ENCODE measurements around the gene UGT1A8.

Gene UGT1A8

DNA sequence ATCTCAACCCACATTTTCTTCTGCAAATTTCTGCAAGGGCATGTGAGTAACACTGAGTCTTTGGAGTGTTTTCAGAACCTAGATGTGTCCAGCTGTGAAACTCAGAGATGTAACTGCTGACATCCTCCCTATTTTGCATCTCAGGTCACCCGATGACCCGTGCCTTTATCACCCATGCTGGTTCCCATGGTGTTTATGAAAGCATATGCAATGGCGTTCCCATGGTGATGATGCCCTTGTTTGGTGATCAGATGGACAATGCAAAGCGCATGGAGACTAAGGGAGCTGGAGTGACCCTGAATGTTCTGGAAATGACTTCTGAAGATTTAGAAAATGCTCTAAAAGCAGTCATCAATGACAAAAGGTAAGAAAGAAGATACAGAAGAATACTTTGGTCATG lies 150.6 kb downstream of the UGT1A8 start:
- DNase-seq (ENCODE audit: low spot score): no peak

GRCh38 chr2:233769260-233769659 lies 151.8 kb downstream of the UGT1A8 start:
- DNase-seq (ENCODE audit: low spot score): no peak

DNA sequence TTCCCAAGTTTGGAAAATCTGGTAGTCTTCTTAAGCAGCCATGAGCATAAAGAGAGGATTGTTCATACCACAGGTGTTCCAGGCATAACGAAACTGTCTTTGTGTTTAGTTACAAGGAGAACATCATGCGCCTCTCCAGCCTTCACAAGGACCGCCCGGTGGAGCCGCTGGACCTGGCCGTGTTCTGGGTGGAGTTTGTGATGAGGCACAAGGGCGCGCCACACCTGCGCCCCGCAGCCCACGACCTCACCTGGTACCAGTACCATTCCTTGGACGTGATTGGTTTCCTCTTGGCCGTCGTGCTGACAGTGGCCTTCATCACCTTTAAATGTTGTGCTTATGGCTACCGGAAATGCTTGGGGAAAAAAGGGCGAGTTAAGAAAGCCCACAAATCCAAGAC lies 154.7 kb downstream of the UGT1A8 start:
- no peak for DNase-seq (ENCODE audit: low spot score)

- no peak for DNase-seq (ENCODE audit: low spot score)
Measured at GRCh38 chr2:233772583-233772982, 155.2 kb downstream of the UGT1A8 start.

DNA sequence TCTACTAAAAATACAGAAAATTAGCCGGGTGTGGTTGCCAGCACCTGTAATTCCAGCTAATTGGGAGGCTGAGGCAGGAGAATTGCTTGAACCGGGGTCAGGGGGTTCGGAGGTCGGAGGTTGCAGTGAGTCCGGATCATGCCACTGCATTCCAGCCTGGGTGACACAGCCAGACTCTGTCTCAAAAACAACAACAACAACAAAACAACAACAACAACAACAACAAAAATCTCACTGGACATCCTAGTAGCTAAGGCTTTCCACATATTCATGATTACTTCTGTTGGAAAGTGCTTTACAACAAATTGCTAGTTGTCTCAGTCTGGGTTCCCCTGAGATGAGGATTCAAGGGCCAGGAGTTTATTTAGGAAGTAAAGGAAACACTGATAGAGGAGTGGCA lies 156.4 kb downstream of the UGT1A8 start:
- no peak for DNase-seq (ENCODE audit: low spot score)

- no peak for DNase-seq (ENCODE audit: low spot score)
Measured at GRCh38 chr2:233775414-233775813, 158.0 kb downstream of the UGT1A8 start.

- no peak for DNase-seq (ENCODE audit: low spot score)
Measured at GRCh38 chr2:233778030-233778429, 160.6 kb downstream of the UGT1A8 start, which contains the start of gene MROH2A. Gene MROH2A, plus strand, starts transcription at chr2:233778330. Its CDS starts 1,029 bp downstream, at chr2:233779359.

DNA sequence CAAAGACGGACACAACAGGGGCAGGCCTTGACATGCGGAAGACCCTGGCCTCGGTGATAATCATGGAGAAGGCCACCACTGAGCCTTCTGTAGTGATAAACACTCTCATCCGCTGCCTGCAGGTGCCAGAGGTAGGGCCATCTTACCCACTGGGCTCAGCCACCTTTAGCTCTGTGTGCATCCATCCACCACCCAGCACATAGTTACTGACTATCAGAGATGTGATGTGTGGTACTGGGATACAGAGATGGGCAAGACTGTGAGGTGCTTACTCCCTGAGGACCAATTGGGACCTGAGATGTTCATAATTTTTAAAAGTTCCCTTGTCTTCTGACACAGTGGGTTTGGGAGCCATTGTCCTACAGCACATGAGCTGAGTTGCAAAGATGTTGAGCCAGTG lies 162.3 kb downstream of the UGT1A8 start:
- DNase-seq (ENCODE audit: low spot score): no peak

DNA sequence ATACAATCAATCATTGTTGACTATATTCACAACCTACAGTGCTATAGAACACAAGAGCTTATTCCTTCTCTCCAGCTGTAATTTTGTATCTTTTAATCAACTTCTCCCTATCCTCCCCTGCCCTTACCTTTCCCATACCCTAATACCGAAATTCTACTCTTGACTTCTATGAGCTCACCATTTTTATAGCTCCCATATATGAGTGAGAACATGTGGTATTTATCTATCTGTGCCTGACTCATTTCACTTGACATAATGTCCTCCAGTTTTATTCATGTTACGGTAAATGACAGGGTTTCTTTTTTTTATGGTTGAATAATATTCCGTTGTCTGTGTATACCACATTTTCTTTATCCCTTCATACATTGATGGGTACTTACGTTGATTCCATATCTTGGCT lies 163.3 kb downstream of the UGT1A8 start:
- no peak for DNase-seq (ENCODE audit: low spot score)

- DNase-seq (ENCODE audit: low spot score): no peak
Measured at GRCh38 chr2:233789554-233789953, 172.1 kb downstream of the UGT1A8 start.

DNA sequence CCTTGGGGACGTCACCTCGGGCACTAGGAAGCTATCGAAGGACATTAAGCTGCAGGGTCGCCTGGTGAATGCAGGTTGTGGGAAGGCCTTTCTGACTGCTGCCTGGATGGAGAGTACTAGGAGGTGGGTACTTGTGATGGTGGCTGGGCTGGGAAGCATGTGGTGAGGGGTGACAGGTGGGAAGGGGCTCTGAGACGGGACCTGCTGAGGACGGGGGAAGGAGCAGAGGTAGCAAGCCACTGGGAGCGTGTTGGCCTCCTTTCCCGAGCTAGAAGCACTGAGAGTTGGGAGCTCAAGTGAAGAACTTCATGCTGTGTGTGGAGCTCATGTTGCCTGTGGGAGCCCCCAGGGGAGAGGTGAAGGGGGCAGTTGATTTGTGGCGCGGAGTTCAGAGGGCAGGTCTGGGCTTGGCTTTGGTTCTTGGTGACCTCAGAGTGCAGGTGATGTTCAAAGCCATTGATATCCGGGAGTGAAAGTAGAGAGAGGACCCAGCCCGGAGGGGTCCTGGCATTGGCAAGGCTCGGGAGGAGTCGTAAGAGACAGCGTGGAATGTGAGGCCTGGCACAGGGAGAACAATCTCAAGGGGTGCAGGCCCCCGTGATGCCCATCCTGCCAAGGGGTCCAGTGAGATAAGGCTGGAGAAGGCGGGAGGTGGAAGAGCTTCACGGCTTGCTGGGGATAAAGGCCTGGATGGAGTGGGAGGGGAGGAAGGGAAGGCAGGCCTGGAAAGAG lies 173.9 kb downstream of the UGT1A8 start:
- no peak for DNase-seq (ENCODE audit: low spot score)

DNA sequence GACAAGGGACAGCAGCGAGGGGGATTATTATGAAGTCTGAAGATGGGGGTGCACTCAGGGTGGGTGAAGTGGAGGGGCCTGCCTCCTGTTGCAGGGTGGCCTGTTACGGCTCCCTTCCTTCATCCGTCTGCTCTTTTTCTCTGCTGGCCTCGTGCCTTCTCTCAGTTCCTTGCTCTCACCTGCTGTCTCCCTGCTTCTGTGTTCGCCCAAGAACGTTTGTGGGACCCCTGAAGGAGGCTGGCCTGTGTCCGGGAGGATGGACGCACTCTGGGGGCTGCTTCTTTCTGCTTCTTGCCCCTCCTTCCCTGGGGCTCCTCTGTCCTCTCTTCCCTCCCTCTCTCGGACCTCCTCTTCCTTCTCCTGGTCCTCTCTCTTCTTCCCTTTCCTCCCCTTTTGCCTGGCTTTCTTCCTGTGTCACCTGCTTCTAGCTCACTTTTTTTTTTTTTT lies 174.5 kb downstream of the UGT1A8 start:
- DNase-seq (ENCODE audit: low spot score): no peak

DNA sequence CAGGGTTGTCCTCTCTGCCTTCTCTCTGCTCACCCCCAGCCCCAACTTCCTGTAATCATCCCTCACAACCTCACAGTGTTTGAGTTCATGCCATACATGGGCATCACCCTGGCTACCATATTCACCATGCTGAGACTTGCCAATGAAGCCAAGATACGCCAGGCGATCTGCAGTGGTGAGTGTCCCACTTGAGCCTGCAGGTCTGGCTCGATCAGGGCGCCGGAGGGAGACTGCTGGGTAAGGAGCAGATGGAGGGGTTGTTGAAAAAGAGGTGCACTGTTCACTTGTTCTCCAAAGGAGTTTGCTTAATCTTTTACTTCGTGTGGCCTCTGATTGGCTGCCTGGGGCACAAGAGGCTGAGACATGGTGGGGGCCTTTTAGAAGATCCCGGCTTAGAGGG lies 175.3 kb downstream of the UGT1A8 start:
- DNase-seq (ENCODE audit: low spot score): no peak

DNA sequence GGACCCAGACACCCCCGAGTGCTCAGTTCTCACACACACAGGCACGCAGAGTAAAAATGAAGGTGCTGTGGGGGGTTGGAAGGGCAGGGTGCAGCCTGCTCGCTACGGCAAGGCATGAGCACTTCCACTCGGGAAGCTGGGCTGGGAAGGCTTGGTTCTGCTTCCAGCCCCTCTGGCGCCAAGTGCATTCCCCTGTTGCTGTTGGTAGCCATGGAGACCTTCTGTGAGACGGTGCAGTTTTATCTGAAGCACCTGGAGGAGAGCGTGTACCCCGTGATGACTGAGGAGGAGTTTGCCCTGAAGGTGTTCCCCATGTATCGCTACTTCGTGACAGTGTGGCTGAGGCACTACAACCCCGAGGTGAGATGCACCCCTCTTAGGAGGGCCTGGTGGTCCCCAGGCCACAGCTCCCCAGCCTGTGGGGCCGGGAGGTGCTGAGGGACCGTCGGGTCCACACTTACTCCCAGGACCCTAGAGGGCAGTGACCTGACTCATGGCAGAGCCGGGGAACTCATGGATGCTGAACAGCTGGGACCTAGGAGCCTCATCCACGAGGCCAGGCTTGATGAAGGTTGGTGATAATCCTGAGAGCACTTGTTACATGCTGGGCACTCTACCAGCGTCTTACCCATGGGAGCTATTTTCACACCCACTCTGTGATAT lies 176.2 kb downstream of the UGT1A8 start:
- DNase-seq (ENCODE audit: low spot score): no peak

DNA sequence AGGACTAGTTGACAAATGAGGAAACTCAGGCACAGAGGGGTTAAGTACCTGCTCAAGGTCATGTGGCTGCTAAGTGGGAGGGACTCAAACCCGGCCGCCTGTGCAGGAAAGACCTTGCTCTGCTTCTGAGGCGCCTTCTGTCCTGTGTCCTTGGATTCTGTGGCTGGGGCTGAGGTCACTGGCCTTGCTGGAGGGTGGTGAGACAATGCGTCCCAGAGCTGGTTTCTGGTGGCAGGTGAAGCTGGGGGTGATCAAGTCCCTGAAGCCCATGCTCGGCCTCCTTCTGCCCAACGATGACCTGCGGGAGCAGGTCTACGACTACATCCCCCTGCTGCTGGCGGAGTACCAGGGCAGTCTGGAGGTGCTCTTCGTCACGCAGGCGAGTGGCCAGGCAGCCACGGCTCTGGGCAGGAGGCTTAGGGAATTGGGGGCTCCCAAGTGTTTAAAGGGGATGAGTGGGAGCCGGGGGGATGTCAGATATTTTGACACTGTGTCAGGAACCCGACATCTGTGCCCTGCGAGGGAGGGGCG lies 176.8 kb downstream of the UGT1A8 start:
- no peak for DNase-seq (ENCODE audit: low spot score)

GRCh38 chr2:233795735-233796171 lies 178.3 kb downstream of the UGT1A8 start:
- DNase-seq (ENCODE audit: low spot score): no peak

DNA sequence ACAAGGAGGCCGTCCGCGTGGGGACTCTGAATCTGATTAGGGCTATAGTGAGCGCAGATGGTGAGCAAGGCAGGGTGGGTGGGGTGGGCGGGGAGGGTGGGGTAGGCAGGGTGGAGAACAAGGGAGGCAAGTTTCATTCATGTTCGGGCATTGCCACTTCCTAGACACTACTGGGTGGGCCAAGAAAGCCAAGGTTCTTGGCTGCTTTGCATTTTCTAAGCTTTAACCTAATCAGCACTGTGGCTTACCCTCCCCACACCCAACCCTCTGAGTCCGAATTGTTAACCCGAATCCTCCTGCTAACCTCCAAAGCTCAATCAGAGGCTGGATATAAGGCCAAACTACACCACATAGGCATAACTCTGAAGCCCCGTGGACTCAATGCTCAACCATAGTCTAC lies 178.8 kb downstream of the UGT1A8 start:
- no peak for DNase-seq (ENCODE audit: low spot score)

GRCh38 chr2:233798335-233799086 lies 181.1 kb downstream of the UGT1A8 start:
- no peak for DNase-seq (ENCODE audit: low spot score)

GRCh38 chr2:233799087-233799665 lies 181.7 kb downstream of the UGT1A8 start:
- DNase-seq (ENCODE audit: low spot score): no peak

DNA sequence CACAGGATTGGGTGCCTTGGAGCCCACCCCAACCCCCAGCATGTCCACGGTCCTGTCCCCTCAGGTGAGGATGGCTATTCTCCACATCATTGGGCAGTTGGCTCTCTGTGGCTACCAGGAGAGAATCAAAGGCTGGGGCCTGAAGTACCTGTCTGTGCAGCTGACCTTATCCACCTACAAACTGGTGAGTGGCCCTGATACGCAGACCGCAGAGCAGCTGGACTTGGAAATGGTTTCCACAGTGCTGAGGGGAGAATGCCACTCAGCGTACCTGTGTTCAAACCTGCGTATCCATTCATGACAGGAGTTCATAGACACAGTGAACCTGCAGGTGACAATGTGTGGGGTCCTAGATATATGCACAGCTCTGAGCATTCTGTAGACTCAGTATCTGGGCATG lies 182.3 kb downstream of the UGT1A8 start:
- no peak for DNase-seq (ENCODE audit: low spot score)

- no peak for DNase-seq (ENCODE audit: low spot score)
Measured at GRCh38 chr2:233800208-233800607, 182.8 kb downstream of the UGT1A8 start.

All from HuH-7.5 (cell line).